Measurements from ENCODE around the gene SHROOM4. TPM values are rescaled to one million over a fixed set of nuclear protein-coding genes. Genes with fewer than 3 reads are reported as not detected.

The SHROOM4 gene
- total RNA-seq, 3 donors from 2014 or later: 6.9 to 13.8 (median 12.5) TPM

DNA sequence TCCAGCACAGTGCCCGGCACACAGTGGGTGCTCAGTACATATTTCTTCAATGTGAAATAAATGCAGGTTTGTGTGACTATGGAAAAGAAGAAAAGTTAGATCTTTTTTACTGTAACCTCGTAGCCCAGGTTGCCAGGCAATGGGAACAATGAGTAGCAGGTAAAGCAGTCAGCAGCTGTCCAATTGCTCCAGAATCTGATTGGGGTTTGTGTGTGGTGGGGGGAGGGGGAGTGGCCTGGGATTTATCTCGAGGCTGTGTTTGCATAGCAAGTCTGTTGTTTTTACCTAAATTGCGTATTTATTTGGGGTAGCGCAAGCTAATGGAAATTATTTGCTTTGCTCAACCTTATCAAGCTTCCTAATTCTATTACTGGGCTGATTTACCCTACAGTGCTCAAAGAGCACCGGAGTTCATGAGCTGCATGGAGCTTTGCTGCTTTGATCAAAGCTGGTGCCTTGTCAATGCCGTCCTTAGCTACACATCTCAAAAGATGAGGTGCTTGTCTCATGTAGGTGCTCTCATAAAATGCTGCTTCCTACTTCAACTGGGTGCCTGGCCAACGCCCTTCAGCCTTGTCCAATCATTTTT, 198.3 kb downstream of the SHROOM4 start:
- intact Hi-C loops (cut with DNase I; ENCODE audit: low total_unique reads): no loop called here
- no peaks in the 10 kb centered on the region for H3K36me3 ChIP-seq
- no peak for DNase-seq (ENCODE audit: low spot score in 2 of 2)

DNA sequence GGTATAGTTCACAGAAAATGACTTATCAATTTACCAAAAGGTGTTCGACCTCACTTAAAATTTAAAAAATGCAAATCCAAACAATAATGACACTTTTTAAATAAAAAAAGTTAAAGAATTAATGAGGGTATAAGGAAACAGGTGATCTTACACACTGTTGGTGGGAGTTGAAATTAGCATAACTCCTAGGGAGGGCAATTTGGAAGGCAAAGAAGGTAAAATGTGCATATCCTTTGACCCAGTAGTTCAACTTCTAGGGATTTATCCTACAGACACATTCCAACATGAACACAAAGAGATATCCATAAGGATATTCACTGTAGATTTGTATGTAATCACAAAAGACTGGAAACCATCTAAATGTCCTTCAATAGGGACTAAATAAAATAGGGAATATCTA, 199.5 kb downstream of the SHROOM4 start:
- TF ChIP-seq, protein P1, sequence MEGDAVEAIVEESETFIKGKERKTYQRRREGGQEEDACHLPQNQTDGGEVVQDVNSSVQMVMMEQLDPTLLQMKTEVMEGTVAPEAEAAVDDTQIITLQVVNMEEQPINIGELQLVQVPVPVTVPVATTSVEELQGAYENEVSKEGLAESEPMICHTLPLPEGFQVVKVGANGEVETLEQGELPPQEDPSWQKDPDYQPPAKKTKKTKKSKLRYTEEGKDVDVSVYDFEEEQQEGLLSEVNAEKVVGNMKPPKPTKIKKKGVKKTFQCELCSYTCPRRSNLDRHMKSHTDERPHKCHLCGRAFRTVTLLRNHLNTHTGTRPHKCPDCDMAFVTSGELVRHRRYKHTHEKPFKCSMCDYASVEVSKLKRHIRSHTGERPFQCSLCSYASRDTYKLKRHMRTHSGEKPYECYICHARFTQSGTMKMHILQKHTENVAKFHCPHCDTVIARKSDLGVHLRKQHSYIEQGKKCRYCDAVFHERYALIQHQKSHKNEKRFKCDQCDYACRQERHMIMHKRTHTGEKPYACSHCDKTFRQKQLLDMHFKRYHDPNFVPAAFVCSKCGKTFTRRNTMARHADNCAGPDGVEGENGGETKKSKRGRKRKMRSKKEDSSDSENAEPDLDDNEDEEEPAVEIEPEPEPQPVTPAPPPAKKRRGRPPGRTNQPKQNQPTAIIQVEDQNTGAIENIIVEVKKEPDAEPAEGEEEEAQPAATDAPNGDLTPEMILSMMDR (IDR thresholded peaks at IDR 0.05): no peak
- TF ChIP-seq POLR2AphosphoS5 (IDR thresholded peaks at IDR 0.05) (no peak), POLR2A (IDR thresholded peaks at IDR 0.05) (no peak)
- intact Hi-C loops (cut with DNase I; ENCODE audit: low total_unique reads): loop anchor here (1.0 kb wide), 1 partner anchor 11 kb away; no protein-coding TSS in a partner anchor
- H3K27me3 ChIP-seq: peaks cover 0 to 8% of the 10 kb centered on the region in 2 donors
- no peaks in the 10 kb centered on the region for H3K9me3 ChIP-seq
- DNase-seq (ENCODE audit: low spot score in 2 of 2): no peak
- H3K4me3 ChIP-seq: no peak overlapping the region
- no peak overlapping the region for H3K27ac ChIP-seq
- H3K4me1 ChIP-seq: no peaks in the 10 kb centered on the region
- no peaks in the 10 kb centered on the region for H3K36me3 ChIP-seq

More for the DNA sequence above, 198.3 kb downstream of the SHROOM4 start:
- H3K27me3 ChIP-seq: peaks cover 0 to 13% of the 10 kb centered on the region in 2 donors
- TF ChIP-seq, protein P1 (IDR thresholded peaks at IDR 0.05): no peak
- TF ChIP-seq POLR2AphosphoS5 (IDR thresholded peaks at IDR 0.05) (no peak), POLR2A (IDR thresholded peaks at IDR 0.05) (no peak)
- no peaks in the 10 kb centered on the region for H3K9me3 ChIP-seq
- no peaks in the 10 kb centered on the region for H3K4me1 ChIP-seq
- no peak overlapping the region for H3K4me3 ChIP-seq
- H3K27ac ChIP-seq: no peak overlapping the region

DNA sequence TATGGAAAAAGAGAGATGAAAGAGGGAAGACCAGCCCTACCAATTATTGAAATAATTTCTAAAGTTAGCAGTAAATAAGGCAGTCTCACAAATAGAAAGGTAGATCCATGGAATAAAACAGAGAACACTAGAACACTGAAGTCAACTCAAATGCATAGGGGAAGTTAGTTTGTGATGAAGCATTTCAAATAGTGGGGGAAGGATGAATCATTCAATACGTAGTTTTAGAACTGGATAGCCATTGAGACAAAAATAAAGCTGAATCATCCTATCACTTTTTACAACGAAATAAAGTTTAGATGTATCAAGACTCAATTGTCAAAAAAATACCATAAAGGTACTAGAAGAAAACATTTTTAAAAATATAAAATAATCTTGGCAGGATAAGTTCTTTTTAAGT, 200.1 kb downstream of the SHROOM4 start:
- no peak for TF ChIP-seq POLR2A (IDR thresholded peaks at IDR 0.05)
- no peak for TF ChIP-seq POLR2AphosphoS5 (IDR thresholded peaks at IDR 0.05)
- TF ChIP-seq, protein P1 (IDR thresholded peaks at IDR 0.05): no peak
- intact Hi-C loops (cut with DNase I; ENCODE audit: low total_unique reads): loop anchor here (1.0 kb wide), 1 partner anchor 11 kb away; no protein-coding TSS in a partner anchor
- H3K36me3 ChIP-seq: no peaks in the 10 kb centered on the region
- H3K4me3 ChIP-seq: no peak overlapping the region
- H3K4me1 ChIP-seq: no peaks in the 10 kb centered on the region
- no peaks in the 10 kb centered on the region for H3K9me3 ChIP-seq
- peaks cover 0 to 4% of the 10 kb centered on the region in 2 donors for H3K27me3 ChIP-seq
- no peak overlapping the region for H3K27ac ChIP-seq
- DNase-seq (ENCODE audit: low spot score in 2 of 2): no peak

DNA sequence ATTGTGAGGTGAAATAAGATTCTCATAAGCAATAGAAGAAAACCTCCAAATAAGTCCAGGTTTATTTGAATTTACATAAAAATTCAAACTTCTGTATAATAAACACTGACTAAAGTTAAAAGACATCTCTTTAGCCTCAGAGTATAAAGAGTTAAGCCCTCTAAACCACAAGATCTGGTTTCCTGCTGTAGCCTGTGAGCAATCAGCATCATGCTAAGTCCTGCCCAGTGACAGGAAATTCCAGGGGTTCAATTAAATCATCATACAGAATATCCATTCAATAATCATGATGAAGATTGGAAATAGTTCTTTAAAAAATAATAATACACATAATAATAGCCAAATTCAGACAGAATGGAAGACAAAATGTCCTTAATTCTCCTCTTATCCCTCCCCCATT, 204.2 kb downstream of the SHROOM4 start:
- intact Hi-C loops (cut with DNase I; ENCODE audit: low total_unique reads): no loop called here
- no peak for DNase-seq (ENCODE audit: low spot score in 2 of 2)
- Histone ChIP-seq H3K27me3 (peaks cover 0 to 20% of the 10 kb centered on the region in 2 donors), H3K9me3 (no peaks in the 10 kb centered on the region), H3K27ac (no peak overlapping the region), H3K36me3 (no peaks in the 10 kb centered on the region), H3K4me3 (no peak overlapping the region), H3K4me1 (no peaks in the 10 kb centered on the region)
- TF ChIP-seq POLR2A (IDR thresholded peaks at IDR 0.05) (no peak), POLR2AphosphoS5 (IDR thresholded peaks at IDR 0.05) (no peak)
- TF ChIP-seq, protein P1 (IDR thresholded peaks at IDR 0.05): no peak

DNA sequence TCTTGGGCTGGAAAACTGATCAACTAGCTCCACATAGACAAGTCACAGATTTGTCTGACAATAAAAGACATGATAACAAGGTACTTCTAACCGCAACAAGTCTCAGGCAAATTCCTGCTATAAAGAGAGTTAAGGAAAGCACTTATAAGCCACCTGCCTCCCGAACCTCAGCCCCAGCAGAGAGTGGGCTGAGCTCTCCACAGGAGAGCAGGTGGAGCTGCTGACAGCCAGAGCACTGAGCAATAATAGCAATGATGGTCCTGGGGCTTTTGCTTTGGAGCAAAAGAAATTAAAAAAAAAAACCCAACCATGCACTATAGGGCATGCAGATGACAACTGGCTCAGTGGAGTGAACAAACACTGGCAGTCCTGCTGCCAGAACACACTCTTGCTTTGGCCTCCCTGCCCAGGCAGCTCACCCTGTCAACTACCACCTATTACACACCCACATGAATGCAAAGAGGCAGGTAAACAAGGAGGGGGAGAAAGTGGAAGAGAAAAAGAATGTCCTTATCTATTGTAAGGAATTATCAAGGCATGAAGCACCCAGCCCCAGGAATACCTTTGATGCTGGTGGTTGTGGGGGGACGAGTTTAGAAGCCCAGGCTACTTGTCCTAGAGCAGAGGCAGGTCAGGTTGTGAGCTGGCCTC, 207.6 kb downstream of the SHROOM4 start:
- H3K4me1 ChIP-seq: no peaks in the 10 kb centered on the region
- TF ChIP-seq, protein P1 (IDR thresholded peaks at IDR 0.05): no peak
- no peak for TF ChIP-seq POLR2A (IDR thresholded peaks at IDR 0.05)
- TF ChIP-seq POLR2AphosphoS5 (IDR thresholded peaks at IDR 0.05): no peak
- intact Hi-C loops (cut with DNase I; ENCODE audit: low total_unique reads): no loop called here
- DNase-seq (ENCODE audit: low spot score in 2 of 2): no peak
- H3K27ac ChIP-seq: no peak overlapping the region
- peaks cover 0 to 40% of the 10 kb centered on the region in 2 donors for H3K27me3 ChIP-seq
- no peaks in the 10 kb centered on the region for H3K36me3 ChIP-seq
- H3K4me3 ChIP-seq: no peak overlapping the region
- no peaks in the 10 kb centered on the region for H3K9me3 ChIP-seq

All from breast epithelium (tissue), 4 donors.